HCT116 (cell line): ENCODE results near the gene KIF5A.

Experiments
- EZH2 ChIP-seq: fragments of 200-600 bp; sonication (generic); IDR thresholded peaks from 2 replicates; pipeline ENCODE4 v1.6.1; 2017; ENCODE audit warnings: antibody characterized with exemption, mixed run types
- EZH2phosphoT487 ChIP-seq: fragments of 200-600 bp; IDR thresholded peaks from 2 replicates; pipeline ENCODE4 v1.6.1; 2018; ENCODE audit warnings: antibody characterized with exemption, borderline replicate concordance
- JUND ChIP-seq: IDR thresholded peaks from 2 replicates; pipeline ENCODE4 v1.6.1; 2012
- POLR2A ChIP-seq: IDR thresholded peaks from 2 replicates; pipeline ENCODE4 v1.7.0; 2011; ENCODE audit warnings: borderline replicate concordance; ENCODE audit not compliant: insufficient read depth, insufficient read length; ENCODE audit errors: extremely low read depth
- TF ChIP-seq, protein P1 (sequence below), 3 experiments: fragments of 200-600 bp in 1 of 3; sonication (generic) in 1 of 3; IDR thresholded peaks in 2 of 3; conservative IDR thresholded peaks in 1 of 3; 2 replicates each; pipeline ENCODE4 v1.5.1; 2012 to 2017; ENCODE audit warnings: low read depth in 2 of 3, low read length in 2 of 3, antibody characterized with exemption in 1 of 3, borderline replicate concordance in 1 of 3, control low read depth in 1 of 3, mild to moderate bottlenecking in 1 of 3, mixed read lengths in 1 of 3, mixed run types in 1 of 3, moderate library complexity in 1 of 3; ENCODE audit not compliant: insufficient read depth in 1 of 3
- TF ChIP-seq, protein P2 (sequence below): IDR thresholded peaks from 2 replicates; pipeline ENCODE4 v1.6.1; 2012; ENCODE audit warnings: low read depth

DNA sequence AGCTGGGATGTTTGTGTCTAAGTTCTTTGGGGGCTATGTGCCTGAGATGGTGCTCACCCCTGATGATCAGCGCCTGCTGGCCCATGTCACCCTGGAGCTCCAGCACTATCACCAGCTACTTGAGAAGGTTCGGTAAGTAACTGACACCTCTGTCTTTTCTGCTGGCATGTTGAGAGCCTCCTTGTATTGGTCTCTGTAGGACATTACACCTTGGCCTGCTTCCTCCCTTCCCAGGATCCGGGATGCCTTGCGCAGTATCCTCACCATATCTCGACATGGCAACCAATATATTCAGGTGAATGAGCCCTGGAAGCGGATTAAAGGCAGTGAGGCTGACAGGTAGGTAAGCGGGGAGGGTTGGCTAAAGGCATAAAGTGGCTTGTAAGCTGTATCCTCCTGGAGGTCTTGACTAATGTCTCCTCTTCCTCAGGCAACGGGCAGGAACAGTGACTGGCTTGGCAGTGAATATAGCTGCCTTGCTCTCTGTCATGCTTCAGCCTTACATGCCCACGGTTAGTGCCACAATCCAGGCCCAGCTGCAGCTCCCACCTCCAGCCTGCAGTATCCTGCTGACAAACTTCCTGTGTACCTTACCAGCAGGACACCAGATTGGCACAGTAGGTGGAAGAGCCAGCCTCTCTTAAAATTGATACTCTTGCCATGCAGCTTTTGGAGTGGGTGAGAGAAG is 35.0 kb upstream of the KIF5A start:
- TF ChIP-seq, protein P1, sequence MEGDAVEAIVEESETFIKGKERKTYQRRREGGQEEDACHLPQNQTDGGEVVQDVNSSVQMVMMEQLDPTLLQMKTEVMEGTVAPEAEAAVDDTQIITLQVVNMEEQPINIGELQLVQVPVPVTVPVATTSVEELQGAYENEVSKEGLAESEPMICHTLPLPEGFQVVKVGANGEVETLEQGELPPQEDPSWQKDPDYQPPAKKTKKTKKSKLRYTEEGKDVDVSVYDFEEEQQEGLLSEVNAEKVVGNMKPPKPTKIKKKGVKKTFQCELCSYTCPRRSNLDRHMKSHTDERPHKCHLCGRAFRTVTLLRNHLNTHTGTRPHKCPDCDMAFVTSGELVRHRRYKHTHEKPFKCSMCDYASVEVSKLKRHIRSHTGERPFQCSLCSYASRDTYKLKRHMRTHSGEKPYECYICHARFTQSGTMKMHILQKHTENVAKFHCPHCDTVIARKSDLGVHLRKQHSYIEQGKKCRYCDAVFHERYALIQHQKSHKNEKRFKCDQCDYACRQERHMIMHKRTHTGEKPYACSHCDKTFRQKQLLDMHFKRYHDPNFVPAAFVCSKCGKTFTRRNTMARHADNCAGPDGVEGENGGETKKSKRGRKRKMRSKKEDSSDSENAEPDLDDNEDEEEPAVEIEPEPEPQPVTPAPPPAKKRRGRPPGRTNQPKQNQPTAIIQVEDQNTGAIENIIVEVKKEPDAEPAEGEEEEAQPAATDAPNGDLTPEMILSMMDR (IDR thresholded peaks at IDR 0.05 in 2 of 3, conservative IDR thresholded peaks at IDR 0.05 in 1 of 3; ENCODE audit: borderline replicate concordance in 1 of 3, insufficient read depth in 1 of 3, low read depth in 2 of 3, low read length in 2 of 3) = no peak
- TF ChIP-seq EZH2phosphoT487 (no peak), JUND (no peak), EZH2 (no peak), POLR2A (no peak)
- TF ChIP-seq, protein P2, sequence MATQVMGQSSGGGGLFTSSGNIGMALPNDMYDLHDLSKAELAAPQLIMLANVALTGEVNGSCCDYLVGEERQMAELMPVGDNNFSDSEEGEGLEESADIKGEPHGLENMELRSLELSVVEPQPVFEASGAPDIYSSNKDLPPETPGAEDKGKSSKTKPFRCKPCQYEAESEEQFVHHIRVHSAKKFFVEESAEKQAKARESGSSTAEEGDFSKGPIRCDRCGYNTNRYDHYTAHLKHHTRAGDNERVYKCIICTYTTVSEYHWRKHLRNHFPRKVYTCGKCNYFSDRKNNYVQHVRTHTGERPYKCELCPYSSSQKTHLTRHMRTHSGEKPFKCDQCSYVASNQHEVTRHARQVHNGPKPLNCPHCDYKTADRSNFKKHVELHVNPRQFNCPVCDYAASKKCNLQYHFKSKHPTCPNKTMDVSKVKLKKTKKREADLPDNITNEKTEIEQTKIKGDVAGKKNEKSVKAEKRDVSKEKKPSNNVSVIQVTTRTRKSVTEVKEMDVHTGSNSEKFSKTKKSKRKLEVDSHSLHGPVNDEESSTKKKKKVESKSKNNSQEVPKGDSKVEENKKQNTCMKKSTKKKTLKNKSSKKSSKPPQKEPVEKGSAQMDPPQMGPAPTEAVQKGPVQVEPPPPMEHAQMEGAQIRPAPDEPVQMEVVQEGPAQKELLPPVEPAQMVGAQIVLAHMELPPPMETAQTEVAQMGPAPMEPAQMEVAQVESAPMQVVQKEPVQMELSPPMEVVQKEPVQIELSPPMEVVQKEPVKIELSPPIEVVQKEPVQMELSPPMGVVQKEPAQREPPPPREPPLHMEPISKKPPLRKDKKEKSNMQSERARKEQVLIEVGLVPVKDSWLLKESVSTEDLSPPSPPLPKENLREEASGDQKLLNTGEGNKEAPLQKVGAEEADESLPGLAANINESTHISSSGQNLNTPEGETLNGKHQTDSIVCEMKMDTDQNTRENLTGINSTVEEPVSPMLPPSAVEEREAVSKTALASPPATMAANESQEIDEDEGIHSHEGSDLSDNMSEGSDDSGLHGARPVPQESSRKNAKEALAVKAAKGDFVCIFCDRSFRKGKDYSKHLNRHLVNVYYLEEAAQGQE = no peak
